K562 (cell line): ENCODE results near the gene BCR. TPM values are rescaled to one million over a fixed set of nuclear protein-coding genes. Genes with fewer than 3 reads are reported as not detected.

Source experiments
- ATAC-seq: fragments of 200-7000 bp; cut with Tn5 transposase; 3 replicates; pipeline ENCODE4 v1.9.1; 2020; ENCODE audit warnings: moderate library complexity
- BruUV-seq: library from RNA; stranded (reverse); fragments of 400-500 nt; replicated peaks from 2 replicates; lab custom pipeline; 2021; lab: Mats Ljungman, UMichigan
- CTCF ChIA-PET: fragments of 300-600 bp; formaldehyde crosslinking; extraction: SDS; loops from one replicate; lab custom pipeline; 2021; ENCODE audit warnings: low intra/inter-chr PET ratio; lab: Yijun Ruan, JAX
- POLR2A ChIA-PET: fragments of 300-600, 350-650 bp; sonication (Branson Sonifier 250); formaldehyde crosslinking; extraction: SDS; loops from one replicate; lab custom pipeline; 2021; ENCODE audit warnings: antibody characterized with exemption, inconsistent platforms; lab: Yijun Ruan, JAX
- DNase-seq, 4 experiments: peaks; one replicate each; pipeline versions ENCODE4 v3.0.0 to v3.0.0-alpha.2; 2011 to 2018; ENCODE audit warnings: low spot score in 3 of 4, mixed read lengths in 3 of 4; ENCODE audit errors: extremely low read depth in 1 of 4
- FAIRE-seq: peaks from 2 replicates; lab custom pipeline; 2011; peaks lifted over from hg19 to GRCh38; lab: Jason Lieb, UNC
- H2AFZ ChIP-seq: 2 replicates; pipeline ENCODE4 v1.6.0; 2011; ENCODE audit warnings: low read depth, low read length, control low read depth, inconsistent platforms
- H3K27ac ChIP-seq: fragments of 200-600 bp; 3 replicates; pipeline ENCODE4 v1.8.0; 2011; ENCODE audit warnings: low read depth, mild to moderate bottlenecking, control low read depth, inconsistent platforms, low read length, moderate library complexity, mixed read lengths; ENCODE audit errors: extremely low read depth
- H3K27me3 ChIP-seq, 2 experiments: fragments of 300-600 bp in 1 of 2; 2 replicates in 1 of 2; 3 replicates in 1 of 2; pipeline versions ENCODE4 v1.6.0 to v1.8.0; 2011; ENCODE audit warnings: inconsistent platforms in 2 of 2, low read length in 2 of 2, mild to moderate bottlenecking in 1 of 2, mixed read lengths in 1 of 2, moderate library complexity in 1 of 2; ENCODE audit not compliant: control insufficient read depth in 2 of 2, insufficient read depth in 2 of 2
- H3K36me3 ChIP-seq: fragments of 300-600 bp; 3 replicates; pipeline ENCODE4 v1.8.0; 2011; ENCODE audit warnings: mild to moderate bottlenecking, low read length, inconsistent platforms; ENCODE audit not compliant: control insufficient read depth, insufficient read depth
- H3K4me1 ChIP-seq, 2 experiments: fragments of 200-600 bp in 1 of 2; replicated peaks in 1 of 2; 2 replicates in 1 of 2; 3 replicates in 1 of 2; pipeline versions ENCODE4 v1.5.1 to v1.8.0; 2011; ENCODE audit warnings: inconsistent platforms in 2 of 2, low read length in 2 of 2, mild to moderate bottlenecking in 1 of 2, mixed read lengths in 1 of 2, moderate library complexity in 1 of 2; ENCODE audit not compliant: control insufficient read depth in 2 of 2, insufficient read depth in 2 of 2
- H3K4me2 ChIP-seq: 2 replicates; pipeline ENCODE4 v1.6.1; 2011; ENCODE audit warnings: low read length, control low read depth, inconsistent platforms, mixed read lengths; ENCODE audit not compliant: insufficient read depth
- H3K4me3 ChIP-seq: fragments of 200-600 bp; sonication (generic), shearing (Covaris generic); 2 replicates; pipeline ENCODE4 v1.5.1; 2016; ENCODE audit warnings: control low read depth, inconsistent platforms
- H3K79me2 ChIP-seq: fragments of 200-600 bp; 3 replicates; pipeline ENCODE4 v1.8.0; 2011; ENCODE audit warnings: low read length, inconsistent platforms; ENCODE audit not compliant: control insufficient read depth, insufficient read depth
- H3K9ac ChIP-seq, 2 experiments: 2 replicates each; pipeline versions ENCODE4 v1.6.0 to v1.6.1; 2011; ENCODE audit warnings: low read depth in 2 of 2, low read length in 2 of 2, control low read depth in 1 of 2, inconsistent platforms in 1 of 2, mild to moderate bottlenecking in 1 of 2, mixed read lengths in 1 of 2; ENCODE audit not compliant: insufficient read depth in 1 of 2
- H3K9me1 ChIP-seq: one replicate; pipeline ENCODE4 v1.6.0; 2011; ENCODE audit warnings: inconsistent platforms, mild to moderate bottlenecking, low read length, moderate library complexity; ENCODE audit not compliant: control insufficient read depth, insufficient read depth
- H3K9me3 ChIP-seq: replicated peaks from 2 replicates; pipeline ENCODE4 v1.5.1; 2011; ENCODE audit warnings: low read depth, low read length, inconsistent platforms; ENCODE audit not compliant: control insufficient read depth, insufficient read depth
- H4K20me1 ChIP-seq: replicated peaks from 2 replicates; pipeline ENCODE4 v1.6.1; 2011; ENCODE audit warnings: low read length, inconsistent platforms, mixed read lengths; ENCODE audit not compliant: control insufficient read depth, insufficient read depth
- BMI1 ChIP-seq: fragments of 150-350 bp; IDR thresholded peaks from 2 replicates; pipeline ENCODE4 v1.6.1; 2014; ENCODE audit warnings: low read length
- EGR1 ChIP-seq: fragments of 450-650 bp; conservative IDR thresholded peaks from 2 replicates; pipeline ENCODE4 v1.6.1; 2017; ENCODE audit warnings: mild to moderate bottlenecking
- JUN ChIP-seq, 2 experiments: sonication (generic) in 1 of 2; formaldehyde crosslinking in 1 of 2; IDR thresholded peaks; 2 replicates each; pipeline versions ENCODE4 v1.6.1 to v1.8.0; 2012 to 2022; ENCODE audit warnings: borderline replicate concordance in 2 of 2, mild to moderate bottlenecking in 2 of 2, improper control_type of control experiment in 1 of 2, low read depth in 1 of 2, low read length in 1 of 2, missing genetic modification reagents in 1 of 2
- JUND ChIP-seq, 2 experiments: IDR thresholded peaks; 2 replicates in 1 of 2; 3 replicates in 1 of 2; pipeline ENCODE4 v1.6.1; 2011; ENCODE audit warnings: borderline replicate concordance in 2 of 2, low read depth in 2 of 2, low read length in 2 of 2, improper control_type of control experiment in 1 of 2, missing biosample characterization in 1 of 2, missing genetic modification characterization in 1 of 2, missing genetic modification reagents in 1 of 2
- MTA3 ChIP-seq: fragments of 450-650 bp; formaldehyde crosslinking; IDR thresholded peaks from 2 replicates; pipeline ENCODE4 v1.6.1; 2017; ENCODE audit warnings: mild to moderate bottlenecking, borderline replicate concordance
- SREBF1 ChIP-seq: fragments of 150-350 bp; IDR thresholded peaks from 2 replicates; pipeline ENCODE4 v1.6.1; 2014; ENCODE audit warnings: antibody characterized with exemption, low read depth, low read length, borderline replicate concordance
- ZBTB26 ChIP-seq: fragments of 450-650 bp; formaldehyde crosslinking; IDR thresholded peaks from 2 replicates; pipeline ENCODE4 v1.4.0; 2022; ENCODE audit warnings: missing genetic modification characterization
- WGBS: fragments of 100-300 bp; shearing (Covaris generic); methylation state at CpG from one replicate; pipeline ENCODE4 v1.1.6; 2016; ENCODE audit warnings: low coverage, mixed read lengths; ENCODE audit not compliant: insufficient coverage; ENCODE audit errors: missing lambda C conversion rate; 5-methylcytosine and 5-hydroxymethylcytosine counted together
- in situ Hi-C: fragments of 300-500 bp; cut with MboI; formaldehyde crosslinking; loops from 4 replicates; pipeline ENCODE4 v1.15.0; 2018; ENCODE audit warnings: inconsistent platforms, mixed read lengths
- intact Hi-C: fragments of 100-400 bp; cut with micrococcal nuclease; formaldehyde crosslinking; loops from 2 replicates; pipeline ENCODE4 v1.14.2; 2022
- polyA plus RNA-seq, 8 experiments: library from polyadenylated mRNA; depleted of rRNA in 4 of 8; stranded (reverse) in 5 of 8; unstranded in 3 of 8; fragments of >200 nt; fragmentation: Nextera tagmentation in 2 of 8; fragmentation: Illumina TruSeq in 1 of 8; extraction: Ambion mirVana in 2 of 8; extraction: Trizol in 1 of 8; gene quantifications; 2 replicates each; pipeline versions ENCODE4 v1.2.1 to v1.2.3, GENCODE V29; 2011 to 2014; ENCODE audit warnings: inconsistent platforms in 1 of 8, missing spikeins in 1 of 8
- total RNA-seq, 7 experiments: library from RNA; depleted of rRNA in 6 of 7; stranded (reverse); fragments of >200 nt in 6 of 7; fragmentation: Illumina TruSeq in 2 of 7; extraction: Trizol in 2 of 7; gene quantifications; 2 replicates each; pipeline versions ENCODE4 v1.2.1 to v1.2.3, GENCODE V29; 2011 to 2021; ENCODE audit warnings: low replicate concordance in 1 of 7

Gene BCR
- total and polyA plus RNA-seq, 9 of the 15 experiments (the other 6 are each of a cell fraction or from before 2014, with no cell fraction given) = 0.41 to 150 (median 45.6) TPM

- Histone ChIP-seq H3K79me2 (no peaks in the 10 kb centered on the region), H3K27me3 (no peaks in the 10 kb centered on the region), H3K4me2 (no peak overlapping the region), H3K9me3 (no peaks in the 10 kb centered on the region), H4K20me1 (peaks cover 76% of the 10 kb centered on the region), H3K9ac (peak overlapping the region in 1 of 2 experiments; percentile 8; a peak in 1 of 4 replicates), H3K4me1 (peaks cover 0 to 31% of the 10 kb centered on the region in 2 experiments; a peak in 2 of 5 replicates), H2AFZ (no peak overlapping the region), H3K9me1 (peaks cover 14% of the 10 kb centered on the region), H3K4me3 (no peak overlapping the region), H3K27ac (no peak overlapping the region), H3K36me3 (peaks cover 94% of the 10 kb centered on the region; the same call in 2 of the 3 replicates)
- WGBS = 77% methylated on average over 6 of the region's 6 CpGs
- peak in 3 of 4 experiments; percentile 49 to 75 (median 68) for DNase-seq
- intact Hi-C loops = loop anchor here (2.0 to 10.0 kb wide), 2 partner anchors 61 to 435 kb away; no protein-coding TSS in a partner anchor
- no TSS peak for BruUV-seq
- FAIRE-seq = no peak
- POLR2A ChIA-PET = interaction anchor here (0.8 to 14.2 kb wide), 10 partner anchors 9 to 320 kb away, joined by 3 to 237 read pairs (median 6); partner anchors contain the start of gene BCR
- no peak for TF ChIP-seq ZBTB26 (CRISPR knock-in tag)
- TF ChIP-seq EGR1 = peak; percentile 71
- 0 out of 2 replicates have a peak, but pooled peaks have one; percentile 19 for TF ChIP-seq SREBF1
- peak; percentile 62 for TF ChIP-seq JUND (IDR thresholded peaks at IDR 0.05; ENCODE audit: borderline replicate concordance, low read depth, low read length)
- TF ChIP-seq JUND (tag; IDR thresholded peaks at IDR 0.05; ENCODE audit: borderline replicate concordance, low read depth, low read length) = no peak
- TF ChIP-seq MTA3 = no peak
- TF ChIP-seq JUN (IDR thresholded peaks at IDR 0.05; ENCODE audit: borderline replicate concordance, low read depth, low read length) = peak; percentile 68
- no peak for TF ChIP-seq JUN (CRISPR knock-in tag; IDR thresholded peaks at IDR 0.05; ENCODE audit: borderline replicate concordance)
- no peak for TF ChIP-seq BMI1
- CTCF ChIA-PET = interaction anchor here (1.0 to 15.3 kb wide), 4 partner anchors 103 to 320 kb away, joined by 3 to 800 read pairs (median 142); partner anchors contain the start of gene BCR
- ATAC-seq = no peak
- in situ Hi-C loops = loop anchor here (5.0 kb wide), 2 partner anchors 102 to 317 kb away; no protein-coding TSS in a partner anchor
These were observed 99.5 kb downstream of the BCR start for GRCh38 chr22:23279781-23280180.
